HG03342 (cell line): ENCODE results near the gene DBNL.

Source experiments
- ATAC-seq: cut with Tn5 transposase; IDR thresholded peaks from one replicate; pipeline ENCODE4 v1.9.1; 2021; ENCODE audit warnings: mild to moderate bottlenecking, moderate library complexity; ENCODE audit not compliant: unreplicated experiment

DBNL gene

DNA sequence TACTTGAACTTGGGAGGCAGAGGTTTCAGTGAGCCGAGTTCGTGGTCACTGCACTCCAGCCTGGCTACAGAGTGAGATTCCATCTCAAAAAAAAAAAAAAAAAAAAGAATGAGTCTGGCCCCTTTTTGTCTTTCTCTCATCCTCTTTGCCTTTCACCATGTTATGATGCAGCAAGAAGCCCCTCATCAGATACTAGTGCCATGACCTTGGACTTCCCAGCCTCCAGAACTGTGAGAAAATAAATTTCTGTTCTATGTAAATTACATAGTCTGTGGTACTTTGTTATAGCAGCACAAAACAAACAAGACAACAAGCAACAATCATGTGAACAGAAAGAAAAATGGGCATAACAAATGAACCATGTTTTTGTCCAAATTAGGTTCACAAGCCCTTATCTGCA, 2.3 kb upstream of the DBNL start:
- no peak for ATAC-seq

DNA sequence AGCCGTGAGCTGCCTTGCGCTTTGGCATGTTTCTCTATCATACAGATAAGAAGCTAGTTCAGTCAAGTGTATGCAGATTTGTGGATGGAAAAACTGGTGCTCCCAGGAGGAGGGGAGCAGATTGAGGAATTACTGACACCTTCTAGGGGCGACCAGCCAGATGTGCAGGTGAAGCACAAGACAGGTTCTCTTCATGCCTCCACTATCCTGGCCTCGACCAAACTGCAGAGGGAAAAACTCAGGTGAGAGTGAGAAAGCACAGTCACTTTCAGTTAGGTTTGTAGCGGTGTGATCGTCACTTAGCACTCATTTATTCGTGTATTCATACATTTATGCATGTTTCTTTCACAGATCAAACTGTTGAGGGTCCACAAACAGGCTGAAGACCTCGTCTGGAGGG, 600 bp upstream of the DBNL start:
- no peak for ATAC-seq

DNA sequence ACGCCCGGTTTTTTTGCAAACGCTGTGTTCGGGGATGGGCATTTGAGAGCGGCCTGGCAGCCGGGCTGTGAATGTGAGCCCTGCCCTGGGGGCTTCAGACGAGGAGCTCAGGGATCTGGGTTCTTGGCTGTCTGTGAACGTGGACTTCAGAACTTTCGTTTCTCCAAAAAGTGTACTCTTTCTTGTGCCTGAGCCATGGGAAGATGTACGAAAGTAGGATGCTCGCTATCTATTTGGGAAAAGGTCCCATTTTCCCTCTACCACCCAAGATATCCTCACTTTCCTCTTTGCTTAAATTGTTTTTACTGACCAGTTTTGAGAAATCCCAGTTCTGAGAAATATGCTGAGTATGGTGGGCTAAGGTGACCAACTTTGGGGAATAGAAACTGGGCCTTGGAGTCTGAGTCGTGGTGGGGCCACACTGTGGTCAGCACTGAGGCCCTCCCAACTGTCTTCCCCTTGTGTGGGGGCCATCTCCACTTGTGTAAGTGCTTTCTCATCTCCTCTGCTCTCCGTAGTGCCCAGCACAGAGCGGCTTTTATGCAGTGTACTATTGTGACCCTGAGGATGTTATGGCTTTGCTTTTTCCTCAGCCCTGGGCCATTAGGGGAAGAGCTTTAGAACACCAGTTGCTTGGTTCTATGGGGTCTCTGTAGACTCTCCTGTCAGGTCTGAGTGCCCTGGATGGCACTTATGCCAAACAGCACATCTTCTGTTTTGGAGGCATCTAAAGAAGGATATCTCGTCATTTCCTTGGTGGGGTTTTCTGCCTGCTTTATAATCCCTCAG, 918 bp downstream of the DBNL start:
- ATAC-seq, result no peak

DNA sequence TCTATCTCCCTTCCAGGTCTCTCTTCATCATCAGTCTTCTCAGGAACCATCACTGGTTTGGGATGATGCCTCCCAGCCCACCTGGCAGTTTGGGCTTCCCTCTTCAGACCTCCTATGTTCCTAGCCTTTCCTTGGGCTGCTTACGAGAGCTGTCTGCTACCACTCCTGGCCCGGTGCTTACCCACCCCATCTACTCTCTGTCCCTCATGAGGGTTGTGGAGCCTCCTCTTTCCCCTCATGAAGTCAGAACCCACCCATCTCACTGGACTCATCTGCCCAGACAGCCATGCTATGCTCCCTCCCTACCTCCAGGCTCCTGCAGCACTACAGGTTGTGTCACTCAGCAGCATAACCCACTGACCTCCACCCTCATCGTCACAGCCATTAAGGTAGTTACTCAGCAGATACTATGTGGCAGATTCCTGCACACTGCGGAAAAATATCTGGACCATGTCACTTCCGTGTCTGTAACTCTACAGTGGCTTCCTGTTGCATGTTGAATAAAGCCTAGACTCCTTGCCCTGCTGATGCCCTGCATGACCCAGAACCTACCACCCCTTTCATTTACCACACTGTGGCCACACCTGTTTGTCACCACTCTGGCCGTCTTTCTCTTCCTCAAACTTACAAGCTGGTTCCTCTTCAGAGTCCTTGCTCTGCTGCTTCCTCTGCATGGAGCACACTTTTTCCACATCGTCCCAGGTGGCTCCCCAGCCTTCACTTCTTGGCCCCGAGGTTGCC, 2.0 kb downstream of the DBNL start:
- ATAC-seq, result peak; percentile 56

DNA sequence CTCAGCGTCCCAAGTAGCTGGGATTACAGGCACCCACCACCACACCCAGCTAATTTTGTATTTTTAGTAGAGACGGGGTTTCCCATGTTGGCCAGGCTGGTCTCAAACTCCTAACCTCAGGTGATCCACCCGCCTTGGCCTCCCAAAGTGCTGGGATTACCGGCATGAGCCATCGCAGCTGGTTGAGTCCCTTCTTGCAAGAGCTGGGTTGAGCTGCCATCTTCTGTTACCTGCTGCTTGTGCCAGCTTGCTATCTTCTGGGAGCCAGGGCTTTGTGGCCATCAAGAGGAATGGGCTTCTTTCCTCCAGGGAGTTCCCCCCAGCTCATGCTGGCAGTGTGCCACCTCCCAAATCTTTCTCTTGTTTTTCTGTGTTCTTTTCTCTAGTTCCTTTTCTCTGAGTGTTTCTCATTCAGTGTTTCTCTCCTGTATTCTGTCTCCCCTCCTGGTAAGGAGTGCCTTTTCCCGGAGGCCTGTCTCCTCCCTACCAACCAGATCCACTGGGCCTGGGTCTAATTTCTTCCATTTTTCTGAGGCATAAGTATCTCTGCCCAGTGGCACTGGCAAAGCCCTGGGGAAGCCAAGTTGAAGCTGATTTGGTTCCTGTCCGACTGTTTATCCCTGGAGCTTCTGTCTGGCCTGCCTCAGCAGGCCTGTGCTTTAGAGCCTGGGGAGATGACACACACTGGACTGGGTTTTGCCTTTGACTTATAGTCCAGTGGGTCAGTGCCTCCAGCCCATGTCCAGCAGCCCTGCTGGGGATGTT, 3.7 kb downstream of the DBNL start:
- no peak for ATAC-seq

DNA sequence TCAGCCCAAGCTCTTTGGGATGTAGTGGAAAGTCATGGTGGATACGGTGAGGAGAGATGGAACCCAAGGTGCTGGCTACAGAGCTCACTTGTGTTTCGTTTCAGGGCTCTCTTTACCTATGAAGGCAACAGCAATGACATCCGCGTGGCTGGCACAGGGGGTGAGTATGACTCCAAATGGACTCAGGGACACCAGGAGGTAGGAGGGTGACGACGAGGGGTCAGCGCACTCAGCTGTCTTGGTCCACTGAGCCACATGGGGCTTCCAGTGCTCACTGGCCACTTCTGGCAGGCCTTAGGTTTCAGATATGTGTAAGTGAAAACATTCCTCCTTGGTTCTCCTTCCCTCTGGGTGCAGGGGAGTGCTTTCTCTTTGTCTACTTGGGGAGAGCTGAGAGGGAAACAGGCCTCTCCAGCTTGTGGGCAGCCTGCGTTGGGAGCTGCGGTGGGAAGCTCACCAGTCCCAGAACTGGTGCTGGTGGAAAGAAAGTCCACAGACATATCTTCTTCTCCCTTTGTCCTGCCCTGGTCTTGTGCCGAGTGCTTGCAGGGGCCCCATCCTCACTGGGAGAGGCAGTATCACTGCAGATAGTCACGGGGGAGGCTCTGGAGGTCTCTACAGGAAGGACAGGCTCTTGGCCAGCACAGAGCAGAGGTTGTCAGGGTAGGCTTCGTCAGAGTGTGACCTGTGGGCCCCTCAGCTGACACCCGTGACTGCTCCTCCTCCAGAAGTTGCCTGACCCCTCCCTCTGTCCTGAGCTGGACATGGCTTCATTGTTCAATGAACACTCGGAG, 5.8 kb downstream of the DBNL start:
- no peak for ATAC-seq

DNA sequence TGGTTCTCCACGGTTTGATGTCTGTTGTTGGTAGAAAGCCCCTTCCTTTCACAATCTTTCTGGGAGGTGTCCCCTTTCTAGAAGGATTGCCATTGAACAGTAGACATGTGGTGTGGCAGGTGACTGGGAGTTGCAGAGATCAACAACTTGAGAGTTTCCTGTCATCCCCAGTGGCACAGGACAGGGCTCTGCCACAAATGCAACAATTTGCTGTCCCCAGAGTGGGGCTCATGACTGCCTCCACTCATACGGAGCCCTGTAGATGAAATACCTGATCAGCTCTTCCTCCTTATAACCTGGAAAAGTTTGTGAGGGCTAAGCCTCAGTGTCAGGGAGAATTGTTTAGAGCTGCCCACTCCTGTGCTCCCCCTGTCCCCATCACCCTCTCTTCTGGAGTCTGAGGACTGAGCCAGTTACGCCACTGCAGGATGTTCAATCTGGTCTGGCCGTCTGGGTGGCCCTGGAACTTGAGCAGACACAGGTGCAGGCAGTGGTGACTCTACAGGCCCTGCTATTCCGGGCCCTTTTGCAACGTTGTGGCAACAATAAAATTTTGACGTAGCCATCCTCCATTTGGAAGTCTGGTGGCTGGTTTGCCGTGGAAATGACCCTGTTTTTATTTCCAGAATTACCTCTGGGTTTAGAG, 6.5 kb downstream of the DBNL start:
- ATAC-seq, result no peak

DNA sequence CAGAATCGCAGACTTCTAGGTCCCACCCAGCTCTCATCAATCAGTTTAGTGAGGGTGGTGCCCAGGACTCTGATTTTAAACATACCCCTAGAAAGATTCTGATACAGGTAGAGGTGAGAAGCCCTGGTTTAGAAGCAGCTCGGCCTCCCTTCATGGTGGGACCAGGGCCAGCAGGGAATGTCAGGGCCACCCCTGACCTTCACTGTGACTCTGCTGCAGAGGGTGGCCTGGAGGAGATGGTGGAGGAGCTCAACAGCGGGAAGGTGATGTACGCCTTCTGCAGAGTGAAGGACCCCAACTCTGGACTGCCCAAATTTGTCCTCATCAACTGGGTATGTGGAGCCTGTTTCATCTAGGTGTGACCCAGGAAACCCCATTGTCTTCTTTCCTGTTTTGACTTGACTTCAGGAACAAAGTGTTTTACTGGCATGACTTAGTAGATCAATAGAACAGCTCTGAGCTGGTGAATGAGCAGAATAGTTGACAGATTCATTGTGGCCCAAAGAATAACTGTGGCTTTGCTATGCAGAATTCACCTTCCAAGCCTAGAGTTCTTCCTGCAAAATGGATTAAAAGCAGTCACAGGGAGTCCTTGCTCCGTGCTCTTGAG, 7.2 kb downstream of the DBNL start:
- no peak for ATAC-seq

DNA sequence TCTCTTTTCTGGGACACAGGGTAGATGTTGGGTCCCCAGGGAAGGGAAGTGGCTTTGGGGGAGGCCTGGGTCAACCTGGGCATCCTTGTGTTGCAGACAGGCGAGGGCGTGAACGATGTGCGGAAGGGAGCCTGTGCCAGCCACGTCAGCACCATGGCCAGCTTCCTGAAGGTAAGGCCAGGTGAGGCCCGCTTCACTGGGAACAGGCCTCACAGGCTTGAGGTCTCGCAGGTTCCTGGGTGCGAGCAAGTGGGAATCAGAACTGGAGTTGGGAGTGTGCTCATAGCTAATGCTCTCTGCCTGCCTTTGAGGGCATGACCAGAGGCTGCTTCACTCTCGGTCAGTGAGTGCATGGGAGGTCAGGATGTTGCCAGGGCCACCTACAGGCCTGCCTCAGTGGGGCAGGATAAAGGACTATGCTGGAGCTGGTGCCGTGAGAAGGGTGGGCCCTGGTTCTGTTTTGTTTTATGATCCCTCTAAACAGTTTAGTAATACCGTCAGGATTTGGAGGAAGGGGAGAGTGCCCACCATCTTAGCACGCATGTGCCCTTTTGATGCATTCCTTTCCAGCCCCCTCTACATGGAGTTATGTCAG, 8.4 kb downstream of the DBNL start:
- no peak for ATAC-seq

DNA sequence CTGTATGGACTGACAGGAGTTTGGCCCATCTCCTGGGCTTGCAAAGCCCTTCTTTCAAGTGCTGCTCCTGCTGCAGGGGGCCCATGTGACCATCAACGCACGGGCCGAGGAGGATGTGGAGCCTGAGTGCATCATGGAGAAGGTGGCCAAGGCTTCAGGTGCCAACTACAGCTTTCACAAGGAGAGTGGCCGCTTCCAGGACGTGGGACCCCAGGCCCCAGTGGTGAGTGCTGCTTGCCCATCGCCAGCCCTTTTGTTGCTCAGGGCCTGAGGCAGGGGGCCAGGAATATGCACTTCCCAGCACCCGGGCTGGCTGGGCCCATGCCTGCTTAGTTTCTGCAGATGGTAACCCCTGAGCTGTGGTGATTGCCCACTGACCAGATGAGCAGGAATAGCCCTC, 12.2 kb downstream of the DBNL start:
- no peak for ATAC-seq

DNA sequence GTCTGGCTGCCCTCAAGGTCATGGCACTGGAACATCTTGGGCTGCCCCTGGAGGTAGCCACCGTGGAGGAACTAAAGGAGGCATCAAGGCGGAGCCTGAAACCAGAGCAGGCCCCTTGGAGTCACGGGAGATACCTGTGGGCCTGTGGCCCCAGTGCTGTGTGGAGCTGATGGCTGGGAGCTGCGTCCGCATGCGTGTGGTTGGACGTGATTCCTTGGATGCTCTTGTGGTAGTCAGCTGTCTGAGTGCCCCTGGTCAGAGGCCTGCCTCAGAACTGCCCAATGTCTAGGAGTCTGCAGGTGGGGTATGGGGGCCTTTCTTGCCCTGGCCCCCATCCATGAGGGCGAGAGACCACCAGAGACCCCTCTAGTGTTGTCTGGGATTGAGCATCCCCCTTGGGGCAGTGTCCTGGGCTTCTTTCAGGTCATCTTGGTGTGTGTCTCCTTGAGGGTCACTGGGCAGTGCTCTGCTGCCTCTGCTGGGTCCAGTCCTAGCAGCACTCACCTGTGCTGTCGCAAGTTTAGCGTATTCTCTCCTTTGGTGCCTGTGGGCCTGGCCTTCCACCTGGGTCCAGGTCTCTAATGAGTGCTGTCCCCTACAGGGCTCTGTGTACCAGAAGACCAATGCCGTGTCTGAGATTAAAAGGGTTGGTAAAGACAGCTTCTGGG, 12.8 kb downstream of the DBNL start:
- ATAC-seq, result no peak

DNA sequence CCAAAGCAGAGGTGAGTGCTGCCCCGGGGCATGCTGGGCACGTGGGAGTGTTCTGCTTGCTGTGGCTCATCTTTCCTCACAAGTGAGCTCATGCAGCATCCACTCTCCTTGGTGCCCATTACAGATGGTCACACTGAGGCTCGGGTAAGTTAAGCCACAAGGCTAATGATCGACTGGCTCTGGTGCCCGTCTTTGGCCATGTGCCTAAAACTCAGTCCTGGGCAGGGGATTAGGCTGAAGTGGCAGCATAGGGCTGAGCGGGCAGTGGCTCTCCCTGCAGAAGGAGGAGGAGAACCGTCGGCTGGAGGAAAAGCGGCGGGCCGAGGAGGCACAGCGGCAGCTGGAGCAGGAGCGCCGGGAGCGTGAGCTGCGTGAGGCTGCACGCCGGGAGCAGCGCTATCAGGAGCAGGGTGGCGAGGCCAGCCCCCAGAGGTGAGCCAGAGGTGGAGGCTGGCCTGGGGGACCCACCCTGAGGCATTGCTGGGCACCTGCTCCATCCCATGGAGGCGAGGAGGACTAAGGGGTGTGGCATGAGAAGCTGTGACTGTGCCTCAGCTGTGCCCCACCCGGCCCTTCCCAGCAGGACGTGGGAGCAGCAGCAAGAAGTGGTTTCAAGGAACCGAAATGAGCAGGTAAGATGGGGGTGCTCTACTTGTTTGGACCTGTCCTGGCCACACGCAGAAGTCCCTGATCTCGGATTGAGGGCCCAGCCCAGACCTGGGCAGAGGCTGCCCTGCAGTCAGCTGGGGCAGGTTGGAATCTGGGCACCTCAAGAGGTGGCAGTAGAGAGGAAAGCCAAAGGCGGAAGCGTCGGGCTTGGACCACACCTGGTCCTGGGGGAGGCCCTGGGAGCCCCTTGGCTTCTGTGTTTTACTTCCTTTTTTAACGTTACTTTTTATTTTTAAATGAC, 13.6 kb downstream of the DBNL start:
- no peak for ATAC-seq

DNA sequence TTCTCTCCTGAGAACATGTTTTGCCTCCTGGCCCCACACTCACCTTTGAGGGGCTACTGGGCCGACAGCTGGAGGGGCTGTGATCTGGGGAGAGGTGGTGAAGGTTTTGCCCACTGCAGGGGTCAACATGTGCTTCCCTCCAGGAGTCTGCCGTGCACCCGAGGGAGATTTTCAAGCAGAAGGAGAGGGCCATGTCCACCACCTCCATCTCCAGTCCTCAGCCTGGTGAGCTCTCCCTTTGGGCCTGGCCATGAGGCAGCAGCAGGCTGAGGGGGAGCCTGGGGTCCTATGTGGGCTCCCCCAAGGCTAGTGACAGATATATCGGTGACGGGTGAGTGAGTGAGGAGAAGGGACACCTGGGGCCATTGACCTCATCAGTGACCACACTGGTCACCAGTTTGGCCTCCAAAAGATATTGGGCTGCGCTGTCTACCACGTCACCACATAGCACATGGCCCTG, 14.3 kb downstream of the DBNL start:
- no peak for ATAC-seq

DNA sequence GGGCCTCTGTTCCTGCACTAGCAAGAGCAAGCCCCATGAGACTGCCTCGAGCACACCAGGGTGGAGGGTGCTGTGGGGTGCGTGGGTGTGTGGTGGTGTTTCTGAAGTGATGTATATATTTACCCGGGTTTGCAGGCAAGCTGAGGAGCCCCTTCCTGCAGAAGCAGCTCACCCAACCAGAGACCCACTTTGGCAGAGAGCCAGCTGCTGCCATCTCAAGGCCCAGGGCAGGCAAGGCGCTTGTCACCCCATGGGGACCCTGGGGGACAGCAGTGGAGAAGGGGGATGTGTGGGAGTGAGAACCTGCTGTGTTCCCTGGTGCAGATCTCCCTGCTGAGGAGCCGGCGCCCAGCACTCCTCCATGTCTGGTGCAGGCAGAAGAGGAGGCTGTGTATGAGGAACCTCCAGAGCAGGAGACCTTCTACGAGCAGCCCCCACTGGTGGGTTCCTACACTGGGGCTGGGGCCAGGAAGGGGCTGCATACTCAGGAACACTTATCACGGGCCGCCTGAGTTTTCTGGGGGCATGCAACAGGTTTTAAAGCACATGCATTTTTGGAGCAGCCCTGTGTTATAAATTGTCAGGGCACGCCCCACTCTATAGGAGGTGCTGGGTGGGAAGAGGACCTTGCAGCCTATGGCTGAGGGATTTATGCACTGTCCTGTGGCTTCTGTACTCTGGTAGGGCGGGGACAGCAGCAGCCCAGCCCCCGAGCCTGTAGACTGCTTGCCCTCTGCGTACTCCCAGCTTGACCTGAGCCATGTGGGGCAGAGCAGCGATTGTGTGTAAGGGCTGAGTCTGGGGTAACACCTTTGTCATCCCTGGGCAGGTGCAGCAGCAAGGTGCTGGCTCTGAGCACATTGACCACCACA, 15.0 kb downstream of the DBNL start:
- ATAC-seq, result no peak

DNA sequence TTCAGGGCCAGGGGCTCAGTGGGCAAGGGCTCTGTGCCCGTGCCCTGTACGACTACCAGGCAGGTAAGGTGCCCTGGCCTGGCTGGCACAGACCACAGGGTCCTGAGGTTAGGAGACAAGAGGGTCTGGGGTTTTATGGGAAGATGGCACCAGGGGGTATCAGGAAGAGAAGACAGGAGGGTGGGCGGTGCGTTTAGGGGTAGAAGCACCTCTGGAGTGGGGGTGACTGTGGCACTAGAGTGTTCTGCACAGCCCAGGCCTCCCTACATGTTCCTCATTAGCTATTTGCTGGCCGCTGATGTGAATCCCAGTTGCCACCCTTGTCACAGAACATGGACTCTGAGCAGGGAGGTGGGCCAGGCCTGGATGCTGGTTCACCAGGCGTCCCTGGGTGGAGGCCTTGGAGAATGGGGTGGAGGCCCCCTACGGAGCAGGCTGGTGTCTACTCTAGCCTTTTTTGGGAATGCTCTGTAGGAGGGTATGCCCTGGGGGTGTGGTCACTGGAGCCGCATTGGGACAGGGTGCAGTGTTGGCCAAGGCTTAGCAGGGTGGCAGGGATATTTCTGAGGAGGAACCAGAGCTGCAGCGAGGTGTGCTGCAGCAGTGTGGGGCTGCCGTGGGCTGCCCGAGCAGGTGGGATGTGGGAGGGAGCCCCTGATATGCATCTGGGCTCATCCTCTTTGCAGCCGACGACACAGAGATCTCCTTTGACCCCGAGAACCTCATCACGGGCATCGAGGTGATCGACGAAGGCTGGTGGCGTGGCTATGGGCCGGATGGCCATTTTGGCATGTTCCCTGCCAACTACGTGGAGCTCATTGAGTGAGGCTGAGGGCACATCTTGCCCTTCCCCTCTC, 15.8 kb downstream of the DBNL start:
- no peak for ATAC-seq
